Stimulated activated CD8-positive, alpha-beta memory T cell treated with anti-CD3 and anti-CD28 coated beads, Interleukin-12 subunit alpha, Interleukin-12 subunit beta, amount 100 ng/mL, for 1 hour (primary cell): Measurements from ENCODE around the gene PTPRN2.
"Not testable (repeated sequence)": the region's sequence is repeated elsewhere in the genome, so short reads cannot be mapped to it uniquely, and the experiment has no call there.

Source experiments
- DNase-seq: peaks from one replicate; pipeline ENCODE4 v3.0.0-alpha.2; 2020; ENCODE audit warnings: low read depth

Gene PTPRN2

GRCh38 chr7:158550886-158551452 lies 36.7 kb downstream of the PTPRN2 start:
- DNase-seq = no peak

- no peak for DNase-seq
These were observed 37.3 kb downstream of the PTPRN2 start for GRCh38 chr7:158550394-158550700.

GRCh38 chr7:158549616-158550393 lies 37.8 kb downstream of the PTPRN2 start:
- DNase-seq = no peak

GRCh38 chr7:158549176-158549615 lies 38.4 kb downstream of the PTPRN2 start:
- no peak for DNase-seq

- DNase-seq = no peak
These were observed 38.9 kb downstream of the PTPRN2 start for GRCh38 chr7:158548726-158549125.

GRCh38 chr7:158547817-158548216 lies 39.8 kb downstream of the PTPRN2 start:
- DNase-seq = no peak

GRCh38 chr7:158546626-158547025 lies 41.0 kb downstream of the PTPRN2 start:
- DNase-seq = no peak

GRCh38 chr7:158546214-158546613 lies 41.4 kb downstream of the PTPRN2 start:
- DNase-seq = no peak

- no peak for DNase-seq
These were observed 42.9 kb downstream of the PTPRN2 start for GRCh38 chr7:158544708-158545107.

- no peak for DNase-seq
These were observed 43.8 kb downstream of the PTPRN2 start for GRCh38 chr7:158543840-158544239.

GRCh38 chr7:158542651-158543566 lies 44.7 kb downstream of the PTPRN2 start:
- no peak for DNase-seq

GRCh38 chr7:158541346-158542010 lies 46.1 kb downstream of the PTPRN2 start:
- DNase-seq = no peak

- DNase-seq = no peak
These were observed 47.9 kb downstream of the PTPRN2 start for GRCh38 chr7:158539711-158540146.

- DNase-seq = no peak
These were observed 49.3 kb downstream of the PTPRN2 start for GRCh38 chr7:158538156-158538946.

GRCh38 chr7:158537516-158537882 lies 50.1 kb downstream of the PTPRN2 start:
- DNase-seq = no peak

GRCh38 chr7:158536871-158537515 lies 50.6 kb downstream of the PTPRN2 start:
- DNase-seq = no peak

- no peak for DNase-seq
These were observed 52.5 kb downstream of the PTPRN2 start for GRCh38 chr7:158535079-158535478.

GRCh38 chr7:158534598-158534997 lies 53.0 kb downstream of the PTPRN2 start:
- DNase-seq = no peak

GRCh38 chr7:158534134-158534515 lies 53.5 kb downstream of the PTPRN2 start:
- not testable (repeated sequence) for DNase-seq

GRCh38 chr7:158533386-158534133 lies 54.1 kb downstream of the PTPRN2 start:
- DNase-seq = no peak
